H1 (cell line): ENCODE results near the gene MRPS14. TPM values are rescaled to one million over a fixed set of nuclear protein-coding genes. Genes with fewer than 3 reads are reported as not detected.

Experiments used
- CTCF ChIA-PET: fragments of 300-600 bp; sonication (Branson Sonifier 250); formaldehyde crosslinking; loops from one replicate; lab custom pipeline; 2021; ENCODE audit not compliant: partially characterized antibody; lab: Charles Lee
- POLR2A ChIA-PET: fragments of 300-600 bp; sonication (Branson Sonifier 250); formaldehyde crosslinking; loops from one replicate; lab custom pipeline; 2021; ENCODE audit warnings: inconsistent platforms; ENCODE audit not compliant: partially characterized antibody; lab: Charles Lee
- DNase-seq, 2 experiments: peaks; one replicate each; pipeline versions ENCODE4 v3.0.0 to v3.0.0-alpha.2; 2010 to 2022; ENCODE audit warnings: low spot score in 2 of 2, low read depth in 1 of 2, mixed read lengths in 1 of 2
- FAIRE-seq: peaks from 2 replicates; lab custom pipeline; 2011; peaks lifted over from hg19 to GRCh38; lab: Jason Lieb, UNC
- H2AFZ ChIP-seq: 2 replicates; pipeline ENCODE4 v1.8.1; 2012; ENCODE audit warnings: low read length, inconsistent platforms
- H2AK5ac ChIP-seq: 2 replicates; pipeline ENCODE4 v1.6.1; 2013; ENCODE audit warnings: low read depth, low read length
- H2BK120ac ChIP-seq: replicated peaks from 2 replicates; pipeline ENCODE3; 2013; ENCODE audit warnings: low read depth, low read length, inconsistent platforms
- H2BK12ac ChIP-seq: 2 replicates; pipeline ENCODE4 v1.6.1; 2013; ENCODE audit warnings: low read depth, low read length
- H2BK15ac ChIP-seq: 2 replicates; pipeline ENCODE4 v1.6.1; 2013; ENCODE audit warnings: low read length
- H2BK20ac ChIP-seq: 2 replicates; pipeline ENCODE4 v1.6.1; 2013; ENCODE audit warnings: low read length
- H2BK5ac ChIP-seq: 2 replicates; pipeline ENCODE4 v1.6.1; 2013; ENCODE audit warnings: low read depth, low read length
- H3K14ac ChIP-seq: 2 replicates; pipeline ENCODE4 v1.6.1; 2013; ENCODE audit warnings: inconsistent platforms; ENCODE audit not compliant: insufficient read length
- H3K18ac ChIP-seq: 2 replicates; pipeline ENCODE4 v1.6.1; 2013; ENCODE audit warnings: low read length; ENCODE audit errors: extremely low read depth
- H3K23ac ChIP-seq: 2 replicates; pipeline ENCODE4 v1.6.1; 2013; ENCODE audit warnings: inconsistent platforms; ENCODE audit not compliant: insufficient read length
- H3K23me2 ChIP-seq: 2 replicates; pipeline ENCODE4 v1.6.1; 2013; ENCODE audit warnings: low read depth, low read length
- H3K27ac ChIP-seq: 2 replicates; pipeline ENCODE4 v1.6.1; 2011; ENCODE audit warnings: low read depth, low read length, inconsistent platforms
- H3K27me3 ChIP-seq, 4 experiments: replicated peaks in 1 of 4; 1 replicate in 1 of 4; 2 replicates in 3 of 4; pipeline versions ENCODE4 v1.6.1 to v1.8.1; 2011 to 2013; ENCODE audit warnings: low read length in 3 of 4, mild to moderate bottlenecking in 3 of 4, inconsistent platforms in 2 of 4, mixed read lengths in 2 of 4, moderate library complexity in 1 of 4; ENCODE audit not compliant: control insufficient read depth in 3 of 4, insufficient read depth in 3 of 4; ENCODE audit errors: extremely low read depth in 1 of 4
- H3K36me3 ChIP-seq, 4 experiments: 2 replicates each; pipeline versions ENCODE4 v1.6.1 to v1.8.1; 2011 to 2013; ENCODE audit warnings: mild to moderate bottlenecking in 4 of 4, low read length in 3 of 4, moderate library complexity in 2 of 4, control low read depth in 1 of 4, inconsistent platforms in 1 of 4; ENCODE audit not compliant: insufficient read depth in 4 of 4, control insufficient read depth in 2 of 4
- H3K4ac ChIP-seq: replicated peaks from 2 replicates; pipeline ENCODE3; 2013; ENCODE audit warnings: low read length, low read depth, mixed read lengths, inconsistent platforms; ENCODE audit not compliant: insufficient read length
- H3K4me1 ChIP-seq, 4 experiments: replicated peaks in 1 of 4; 1 replicate in 1 of 4; 2 replicates in 3 of 4; pipeline versions ENCODE4 v1.6.1 to v1.8.1; 2011 to 2013; ENCODE audit warnings: low read length in 3 of 4, inconsistent platforms in 2 of 4, mixed read lengths in 1 of 4; ENCODE audit not compliant: insufficient read depth in 4 of 4, control insufficient read depth in 3 of 4
- H3K4me2 ChIP-seq, 2 experiments: 2 replicates each; pipeline versions ENCODE4 v1.6.1 to v1.8.1; 2011 to 2013; ENCODE audit warnings: low read depth in 2 of 2, low read length in 2 of 2, control low read depth in 1 of 2, inconsistent platforms in 1 of 2, mild to moderate bottlenecking in 1 of 2; ENCODE audit not compliant: insufficient read depth in 1 of 2
- H3K4me3 ChIP-seq, 4 experiments: fragments of 200-600, 300-600 bp in 1 of 4; sonication (generic), shearing (Covaris generic), sonication (Bioruptor Twin) in 1 of 4; 2 replicates each; pipeline versions ENCODE4 v1.5.1 to v1.8.1; 2011 to 2016; ENCODE audit warnings: low read length in 4 of 4, low read depth in 3 of 4, control low read depth in 2 of 4, inconsistent platforms in 2 of 4, mild to moderate bottlenecking in 2 of 4, mixed read lengths in 1 of 4, moderate library complexity in 1 of 4; ENCODE audit not compliant: insufficient read depth in 2 of 4; ENCODE audit errors: extremely low read depth in 1 of 4
- H3K56ac ChIP-seq: replicated peaks from 2 replicates; pipeline ENCODE3; 2013; ENCODE audit warnings: low read depth, mild to moderate bottlenecking, mixed read lengths, low read length, inconsistent platforms; ENCODE audit not compliant: insufficient read length
- H3K79me1 ChIP-seq: 2 replicates; pipeline ENCODE4 v1.6.1; 2013; ENCODE audit warnings: low read depth, low read length, control low read depth
- H3K79me2 ChIP-seq, 2 experiments: 2 replicates each; pipeline versions ENCODE4 v1.6.1 to v1.8.1; 2012 to 2013; ENCODE audit warnings: low read length in 2 of 2, mild to moderate bottlenecking in 2 of 2, inconsistent platforms in 1 of 2; ENCODE audit not compliant: insufficient read depth in 2 of 2, control insufficient read depth in 1 of 2
- H3K9ac ChIP-seq, 4 experiments: replicated peaks in 1 of 4; 1 replicate in 1 of 4; 2 replicates in 3 of 4; pipeline versions ENCODE4 v1.6.1 to v1.8.1; 2011 to 2013; ENCODE audit warnings: low read depth in 3 of 4, low read length in 3 of 4, control low read depth in 2 of 4, mild to moderate bottlenecking in 2 of 4, moderate library complexity in 2 of 4, inconsistent platforms in 1 of 4; ENCODE audit errors: extremely low read depth in 1 of 4
- H3K9me3 ChIP-seq, 2 experiments: 2 replicates each; pipeline versions ENCODE4 v1.6.1 to v1.8.1; 2012 to 2013; ENCODE audit warnings: mild to moderate bottlenecking in 2 of 2, moderate library complexity in 2 of 2, control low read depth in 1 of 2, inconsistent platforms in 1 of 2, low read depth in 1 of 2, low read length in 1 of 2, mixed read lengths in 1 of 2; ENCODE audit not compliant: insufficient read depth in 2 of 2
- H4K20me1 ChIP-seq, 2 experiments: replicated peaks in 1 of 2; 2 replicates each; pipeline versions ENCODE3 to v1.8.1; 2011 to 2013; ENCODE audit warnings: inconsistent platforms in 2 of 2, low read length in 2 of 2, mild to moderate bottlenecking in 1 of 2; ENCODE audit not compliant: insufficient read depth in 2 of 2, control insufficient read depth in 1 of 2
- H4K5ac ChIP-seq: 2 replicates; pipeline ENCODE4 v1.6.1; 2013; ENCODE audit warnings: low read length, low read depth, mixed read lengths, inconsistent platforms; ENCODE audit not compliant: insufficient read length
- H4K8ac ChIP-seq: 2 replicates; pipeline ENCODE4 v1.8.0; 2013; ENCODE audit warnings: mild to moderate bottlenecking, moderate library complexity, low read length, inconsistent platforms; ENCODE audit not compliant: insufficient read depth; ENCODE audit errors: extremely low read depth
- H4K91ac ChIP-seq: replicated peaks from 2 replicates; pipeline ENCODE3; 2013; ENCODE audit warnings: low read length, mixed read lengths, inconsistent platforms; ENCODE audit not compliant: insufficient read length
- BCL11A ChIP-seq, 2 experiments: IDR thresholded peaks; one replicate each; pipeline ENCODE4 v1.6.1; 2011; ENCODE audit warnings: low read depth in 2 of 2, low read length in 2 of 2, mild to moderate bottlenecking in 2 of 2
- EP300 ChIP-seq, 2 experiments: IDR thresholded peaks; 1 replicate in 1 of 2; 2 replicates in 1 of 2; pipeline ENCODE4 v1.6.1; 2011 to 2012; ENCODE audit warnings: low read depth in 2 of 2, low read length in 2 of 2, mild to moderate bottlenecking in 2 of 2, borderline replicate concordance in 1 of 2, inconsistent platforms in 1 of 2, moderate library complexity in 1 of 2
- RFX5 ChIP-seq: IDR thresholded peaks from 2 replicates; pipeline ENCODE4 v1.6.1; 2011; ENCODE audit warnings: low read depth, low read length, improper control_type of control experiment, borderline replicate concordance
- SP2 ChIP-seq: IDR thresholded peaks from 2 replicates; pipeline ENCODE4 v1.6.1; 2012; ENCODE audit warnings: mild to moderate bottlenecking, low read length, inconsistent platforms
- TBP ChIP-seq: IDR thresholded peaks from 2 replicates; pipeline ENCODE4 v1.6.1; 2011; ENCODE audit warnings: low read depth, low read length, improper control_type of control experiment
- WGBS, 2 experiments: shearing (Covaris generic) in 1 of 2; methylation state at CpG; one replicate each; pipeline versions ENCODE4 v1.1.6 to v1.1.7; 2013 to 2015; ENCODE audit warnings: low lambda C conversion rate in 2 of 2, mixed read lengths in 2 of 2, inconsistent platforms in 1 of 2, low coverage in 1 of 2, missing lambda C conversion rate in 1 of 2; ENCODE audit not compliant: insufficient replicate concordance in 2 of 2, insufficient coverage in 1 of 2, insufficient read length in 1 of 2; ENCODE audit errors: extremely low coverage in 1 of 2, missing lambda C conversion rate in 1 of 2; 5-methylcytosine and 5-hydroxymethylcytosine counted together
- polyA plus RNA-seq, 7 experiments: library from polyadenylated mRNA; depleted of rRNA in 3 of 7; stranded (reverse) in 5 of 7; unstranded in 2 of 7; fragments of >200 nt in 5 of 7; fragments of 200-250 nt in 2 of 7; gene quantifications; 1 replicate in 5 of 7; 2 replicates in 1 of 7; 4 replicates in 1 of 7; pipeline versions ENCODE4 v1.2.1 to v1.2.3, GENCODE V29; 2011 to 2013; ENCODE audit warnings: missing spikeins in 2 of 7, mixed read lengths in 2 of 7
- total RNA-seq: library from RNA; stranded (reverse); fragmentation: NEBNext Ultra II Directional; extraction: Animal tissue kit (Norgen Biotek cat#: 25700); gene quantifications from 2 replicates; pipeline ENCODE4 v1.2.1, GENCODE V29; 2021

MRPS14 gene
- total and polyA plus RNA-seq, 2 of the 8 experiments (the other 6 are each of a cell fraction or from before 2014, with no cell fraction given) = 27.5 to 38.7 TPM

GRCh38 chr1:174989536-174990220 is 33.5 kb downstream of the MRPS14 start:
- H4K20me1 ChIP-seq = no peaks in the 10 kb centered on the region
- H3K9ac ChIP-seq = no peak overlapping the region
- H3K4ac ChIP-seq = no peak overlapping the region
- no peaks in the 10 kb centered on the region for H3K23me2 ChIP-seq
- H3K56ac ChIP-seq = no peak overlapping the region
- no peak overlapping the region for H3K4me2 ChIP-seq
- H3K9me3 ChIP-seq = no peaks in the 10 kb centered on the region
- no peak overlapping the region for H2AFZ ChIP-seq
- no peak overlapping the region for H2BK15ac ChIP-seq
- H2BK12ac ChIP-seq = no peak overlapping the region
- no peak overlapping the region for H2AK5ac ChIP-seq
- no peaks in the 10 kb centered on the region; the same call in 1 of the 2 replicates for H3K79me1 ChIP-seq
- peaks cover 8 to 85% (median 45%) of the 10 kb centered on the region in 4 experiments for H3K36me3 ChIP-seq
- 90% methylated on average over 5 of the region's 5 CpGs; no CpG with 5 or more reads in 1 of the 2 experiments for WGBS, 2 experiments
- H3K27me3 ChIP-seq = no peaks in the 10 kb centered on the region
- CTCF ChIA-PET = interaction anchor here (0.5 to 2.0 kb wide), 5 partner anchors 8 to 630 kb away, joined by 3 to 13 read pairs (median 3); no protein-coding TSS in a partner anchor
- H3K79me2 ChIP-seq = no peaks in the 10 kb centered on the region
- H3K27ac ChIP-seq = no peak overlapping the region
- no peak overlapping the region for H2BK120ac ChIP-seq
- H4K91ac ChIP-seq = no peak overlapping the region
- H2BK5ac ChIP-seq = no peak overlapping the region
- H2BK20ac ChIP-seq = no peak overlapping the region
- H3K4me1 ChIP-seq = no peaks in the 10 kb centered on the region
- FAIRE-seq (no peak), DNase-seq (no peak)
- H4K5ac ChIP-seq = no peak overlapping the region
- no peak overlapping the region for H3K4me3 ChIP-seq
- POLR2A ChIA-PET = interaction anchor here (1.9 kb wide), 1 partner anchor 10 kb away, joined by 9 read pairs; the partner anchor contains the start of gene CACYBP
- no peak overlapping the region for H3K14ac ChIP-seq
- H3K23ac ChIP-seq = no peak overlapping the region
- no peak overlapping the region for H3K18ac ChIP-seq
- no peak overlapping the region for H4K8ac ChIP-seq
- no peak for TF ChIP-seq BCL11A (IDR thresholded peaks at IDR 0.05; ENCODE audit: low read depth in 2 of 2, low read length in 2 of 2)
- no peak for TF ChIP-seq RFX5
- TF ChIP-seq TBP = no peak
- TF ChIP-seq EP300 (IDR thresholded peaks at IDR 0.05; ENCODE audit: borderline replicate concordance in 1 of 2, low read depth in 2 of 2, low read length in 2 of 2) = no peak
- no peak for TF ChIP-seq SP2
